GM19240 (cell line): ENCODE measurements around the gene NPEPL1.

Source experiments
- DNase-seq: peaks from one replicate; pipeline ENCODE4 v3.0.0; 2011; ENCODE audit warnings: low spot score; ENCODE audit not compliant: insufficient read length

The NPEPL1 gene

DNA sequence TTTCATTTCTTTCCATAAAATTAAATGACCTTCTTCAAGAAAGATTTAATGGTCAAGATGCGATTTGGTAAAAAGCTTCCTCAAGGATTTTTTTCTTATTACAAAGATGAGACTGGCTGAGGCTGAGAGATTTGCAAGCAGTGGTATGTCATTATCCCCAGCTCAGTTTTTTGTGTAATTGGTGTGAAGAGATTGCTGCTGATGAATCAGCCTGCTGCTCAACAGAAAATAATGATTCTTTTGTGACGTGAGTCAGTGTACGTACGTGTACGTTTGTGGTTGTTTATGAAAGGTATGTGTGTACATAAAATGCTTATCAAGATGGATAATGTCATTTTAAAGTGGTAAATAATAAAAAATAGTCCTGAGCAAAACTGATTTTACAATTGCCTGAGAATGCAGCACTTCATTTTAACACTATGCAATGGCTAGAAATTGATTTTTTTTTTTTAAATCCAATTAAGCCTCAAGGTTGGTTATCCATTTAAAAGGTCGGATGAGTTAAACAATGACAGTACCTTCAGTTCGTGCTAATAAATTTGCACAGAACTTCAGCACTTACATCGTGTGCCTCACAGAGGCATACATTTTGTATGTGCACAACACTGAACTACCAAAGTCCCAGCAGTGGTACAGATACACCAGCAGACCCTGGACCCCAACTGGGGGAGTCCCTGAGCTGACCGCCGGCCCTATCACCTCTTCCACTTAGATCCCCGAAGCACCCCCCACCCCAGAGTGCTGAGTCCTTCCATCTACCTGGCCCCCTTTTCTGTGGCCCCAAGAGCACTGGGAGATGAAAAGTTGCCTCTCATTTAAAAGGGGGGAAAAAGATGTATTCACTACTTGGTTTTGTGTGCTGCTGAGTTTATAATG lies 9.7 kb upstream of the NPEPL1 start:
- no peak for DNase-seq

DNA sequence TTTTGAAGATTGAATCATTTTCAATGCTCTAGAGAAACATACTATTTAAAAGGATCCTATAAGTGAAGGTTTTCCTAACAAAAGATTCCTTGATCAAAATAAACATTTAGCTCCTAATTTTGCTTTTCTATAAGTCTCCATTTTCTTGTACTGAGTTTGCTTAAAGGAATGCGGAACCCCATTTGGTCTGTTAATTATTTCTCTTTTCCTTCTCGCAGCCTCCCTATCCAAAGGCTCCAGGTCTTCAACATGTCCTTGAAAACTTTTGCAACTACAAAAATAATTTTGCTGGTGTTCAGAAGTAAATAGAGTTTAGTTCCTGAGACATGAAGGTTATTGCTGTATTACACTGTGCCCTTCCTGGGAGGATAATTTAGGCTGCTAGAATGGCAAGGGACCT lies 8.3 kb upstream of the NPEPL1 start:
- DNase-seq = no peak

DNA sequence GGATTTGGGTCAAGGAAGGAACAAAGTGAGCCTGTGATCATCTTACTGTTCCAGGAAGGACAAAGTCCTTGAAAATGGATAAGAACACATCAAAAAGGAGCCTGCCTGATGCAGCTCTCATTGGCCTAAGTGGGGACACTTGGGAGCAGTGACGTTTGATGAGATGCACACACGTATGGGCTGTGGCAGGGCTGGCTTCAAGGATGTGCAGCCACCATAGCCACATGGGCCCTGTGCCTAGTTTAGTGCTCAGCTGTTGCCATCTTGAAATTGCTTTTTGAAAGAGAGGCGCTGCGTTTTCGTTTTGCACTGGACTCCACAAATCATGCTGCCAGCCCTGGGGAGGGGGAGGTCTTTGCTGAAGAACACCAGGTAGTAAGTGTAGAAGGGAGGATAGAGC lies 6.6 kb upstream of the NPEPL1 start:
- DNase-seq = no peak

GRCh38 chr20:58688414-58688813 lies 4.2 kb upstream of the NPEPL1 start:
- DNase-seq = no peak

DNA sequence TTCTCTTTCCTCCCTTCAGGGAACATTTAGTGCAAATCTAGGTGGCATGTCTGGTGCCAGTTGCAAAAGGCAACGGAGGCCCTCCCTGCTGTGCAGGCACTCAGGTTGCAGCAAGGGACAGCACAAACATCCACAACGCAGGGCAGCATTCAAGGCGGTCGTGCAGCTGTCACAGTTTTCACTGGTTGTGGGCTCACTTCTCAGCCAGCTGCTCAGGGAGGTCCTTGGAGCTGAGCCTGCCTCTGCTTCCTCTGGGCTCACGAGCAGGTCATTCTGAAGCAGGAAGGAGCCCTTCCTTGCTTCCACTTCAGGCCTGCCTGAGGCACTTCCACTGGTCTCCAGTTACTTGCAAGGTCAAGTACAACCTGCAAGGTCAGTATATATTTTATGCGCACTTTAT lies 3.8 kb upstream of the NPEPL1 start:
- DNase-seq = no peak

DNA sequence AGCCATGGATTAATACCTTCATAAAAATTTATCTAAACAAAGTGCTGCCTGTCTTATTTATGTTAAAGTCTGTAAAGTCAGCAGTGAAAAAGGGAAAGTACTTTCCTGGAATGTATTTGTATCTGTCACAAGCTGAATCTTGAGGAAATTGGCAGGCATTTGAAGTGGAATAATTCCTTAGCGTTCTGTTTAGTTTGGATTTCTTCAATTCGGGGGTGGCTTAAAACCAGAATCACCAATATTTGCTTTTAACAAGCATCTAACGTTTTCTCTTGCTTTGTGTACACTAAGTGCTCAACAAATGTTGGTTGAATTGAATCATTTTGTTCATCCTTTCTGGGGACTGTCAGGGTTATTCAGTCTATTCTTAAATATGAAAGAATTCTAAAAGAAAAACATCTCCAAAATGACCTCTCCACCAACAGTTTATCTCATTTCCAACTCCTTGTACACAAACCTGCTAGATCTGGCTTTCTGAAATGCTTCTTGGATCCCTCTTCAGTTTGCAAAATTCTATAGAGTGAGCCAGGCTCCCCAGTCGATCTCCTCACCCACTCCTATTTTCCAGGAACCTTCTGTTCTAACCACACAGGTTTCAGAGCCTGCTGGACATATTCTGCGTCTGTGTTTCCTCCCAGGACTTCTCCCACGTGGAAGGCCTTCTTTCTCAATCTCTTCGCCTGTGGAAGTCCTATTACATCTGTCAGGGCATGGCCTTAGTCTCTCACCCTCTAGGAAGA lies 2.0 kb upstream of the NPEPL1 start:
- DNase-seq = no peak

DNA sequence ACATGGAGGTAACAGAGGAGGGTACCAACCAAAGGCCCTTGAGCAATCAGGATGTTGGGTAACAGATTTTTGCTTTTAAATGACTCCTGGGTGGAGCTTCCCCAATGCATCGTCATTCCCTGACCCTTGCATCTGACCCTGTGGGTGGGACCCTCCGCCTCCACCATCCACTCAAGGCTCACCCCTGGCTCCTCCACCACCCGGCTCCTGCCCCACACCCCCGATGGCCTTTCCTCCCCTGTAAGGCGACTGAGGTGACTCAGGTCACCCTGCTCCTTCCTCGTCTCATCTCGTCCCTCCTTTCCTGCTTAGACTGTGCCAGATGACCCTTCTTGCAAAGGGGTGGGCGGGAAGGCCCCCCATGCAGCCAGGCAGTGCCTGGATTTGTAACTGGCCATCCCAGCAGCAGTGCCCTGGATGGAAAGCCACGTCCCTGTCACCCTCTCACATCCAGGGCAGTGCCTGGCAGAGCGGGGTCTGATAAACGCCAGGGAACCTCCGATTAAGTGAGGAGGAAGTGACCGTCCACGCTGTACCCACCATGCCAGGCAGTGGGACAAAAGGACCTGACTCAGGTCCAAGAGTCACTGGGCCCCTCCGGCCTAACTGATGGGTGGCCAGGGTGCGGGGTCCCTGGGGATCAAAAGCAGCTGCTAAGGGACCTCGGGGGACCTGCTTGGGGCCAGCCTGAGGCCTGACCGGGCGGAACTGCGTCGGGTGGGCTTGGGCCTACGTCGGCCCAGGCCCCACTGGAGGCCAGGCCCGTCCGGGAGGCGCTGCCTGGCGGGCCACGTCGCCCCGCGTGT lies 624 bp upstream of the NPEPL1 start:
- no peak for DNase-seq

DNA sequence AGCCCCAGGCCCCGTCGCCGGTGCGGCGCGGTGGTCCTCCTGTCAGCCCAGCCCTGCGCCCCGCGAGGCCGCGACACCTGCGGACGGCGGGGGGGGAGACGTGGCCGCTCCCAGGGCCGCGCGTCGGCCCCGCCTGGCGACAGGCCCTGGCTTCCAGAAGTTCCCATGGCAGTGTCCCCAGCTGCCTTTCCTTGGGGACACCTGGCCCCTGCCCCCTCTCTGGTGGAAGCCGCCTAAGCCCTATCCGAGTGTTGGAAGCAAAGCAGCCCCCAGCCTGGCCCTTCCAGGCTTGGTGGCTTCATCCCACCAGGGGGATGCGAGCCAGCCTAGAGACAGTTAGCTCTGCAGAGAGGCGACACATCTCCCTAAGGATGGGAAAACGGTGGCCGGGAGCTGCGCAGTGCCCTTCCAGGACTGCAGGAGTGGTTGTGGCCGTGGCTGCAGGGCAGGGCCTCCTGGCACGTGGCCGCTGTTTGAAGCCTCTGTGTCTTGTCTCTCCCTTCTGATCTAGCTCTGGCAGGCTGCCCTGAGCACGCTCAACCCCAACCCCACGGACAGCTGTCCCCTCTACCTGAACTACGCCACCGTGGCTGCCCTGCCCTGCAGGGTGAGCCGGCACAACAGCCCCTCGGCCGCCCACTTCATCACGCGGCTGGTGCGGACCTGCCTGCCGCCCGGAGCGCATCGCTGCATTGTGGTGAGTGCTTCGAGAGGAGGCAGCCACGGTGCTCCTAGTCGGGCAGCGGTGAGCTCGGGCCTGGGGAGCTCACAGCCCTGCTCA lies 816 bp downstream of the NPEPL1 start:
- no peak for DNase-seq

- DNase-seq = no peak
These were observed 1.9 kb downstream of the NPEPL1 start for GRCh38 chr20:58694241-58695083.

DNA sequence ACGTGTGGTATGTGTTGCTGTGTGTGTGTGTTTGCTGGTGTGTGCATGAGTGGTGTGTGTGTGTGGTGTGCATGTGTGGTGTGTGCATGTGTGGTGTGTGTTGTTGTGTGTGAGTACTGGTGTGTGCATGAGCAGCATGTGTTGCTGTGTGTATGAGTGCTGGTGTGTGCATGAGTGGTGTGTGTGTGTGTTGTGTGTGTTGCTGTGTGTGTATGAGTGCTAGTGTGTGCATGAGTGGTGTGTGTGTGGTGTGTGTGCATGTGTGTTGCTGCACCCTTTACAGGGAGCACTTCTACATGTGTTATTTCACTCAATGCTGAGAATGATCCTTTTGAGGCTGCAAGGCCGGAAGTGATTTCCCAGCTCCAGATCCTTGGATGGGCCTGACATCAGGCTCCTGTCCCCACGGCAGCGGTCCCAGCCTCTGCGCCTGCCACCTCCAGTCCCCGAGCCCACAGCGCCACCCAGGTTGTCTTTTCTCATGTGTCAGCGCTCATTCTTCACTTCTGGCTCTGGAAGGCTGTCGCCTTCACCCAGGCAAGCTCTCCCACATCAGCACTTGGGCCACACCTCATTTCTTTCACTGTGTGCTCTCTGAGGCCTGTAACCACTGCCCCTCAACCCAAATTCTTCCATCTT lies 2.6 kb downstream of the NPEPL1 start:
- DNase-seq = no peak

DNA sequence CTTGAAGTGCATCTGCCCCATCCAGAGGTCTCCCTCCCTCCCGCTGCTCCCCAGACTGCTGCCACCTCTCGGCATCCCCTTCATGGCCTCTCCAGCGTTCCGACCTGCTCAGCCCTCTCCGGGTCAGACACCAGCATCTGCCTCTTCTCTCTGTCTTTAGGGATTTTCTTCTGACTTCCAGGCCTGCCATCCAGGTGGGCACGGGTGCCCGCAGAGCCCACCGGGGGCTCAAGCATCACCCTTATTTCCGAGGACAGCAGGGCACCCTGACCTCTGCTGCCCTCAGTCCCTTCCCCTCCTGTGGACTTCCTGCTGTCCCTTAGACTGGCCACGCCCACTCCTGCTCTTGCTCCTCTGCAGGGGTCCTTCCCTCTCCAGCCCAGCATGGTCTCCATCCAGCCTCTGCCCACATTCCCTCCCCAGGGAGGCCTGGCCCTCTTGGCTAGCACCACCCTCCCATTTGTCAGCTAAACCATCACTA lies 3.3 kb downstream of the NPEPL1 start:
- no peak for DNase-seq

- DNase-seq = no peak
These were observed 3.9 kb downstream of the NPEPL1 start for GRCh38 chr20:58696411-58696961.

GRCh38 chr20:58697201-58697866 lies 4.7 kb downstream of the NPEPL1 start:
- DNase-seq = no peak

GRCh38 chr20:58697867-58698703 lies 5.5 kb downstream of the NPEPL1 start:
- no peak for DNase-seq

- no peak for DNase-seq
These were observed 6.4 kb downstream of the NPEPL1 start for GRCh38 chr20:58698741-58699622.

DNA sequence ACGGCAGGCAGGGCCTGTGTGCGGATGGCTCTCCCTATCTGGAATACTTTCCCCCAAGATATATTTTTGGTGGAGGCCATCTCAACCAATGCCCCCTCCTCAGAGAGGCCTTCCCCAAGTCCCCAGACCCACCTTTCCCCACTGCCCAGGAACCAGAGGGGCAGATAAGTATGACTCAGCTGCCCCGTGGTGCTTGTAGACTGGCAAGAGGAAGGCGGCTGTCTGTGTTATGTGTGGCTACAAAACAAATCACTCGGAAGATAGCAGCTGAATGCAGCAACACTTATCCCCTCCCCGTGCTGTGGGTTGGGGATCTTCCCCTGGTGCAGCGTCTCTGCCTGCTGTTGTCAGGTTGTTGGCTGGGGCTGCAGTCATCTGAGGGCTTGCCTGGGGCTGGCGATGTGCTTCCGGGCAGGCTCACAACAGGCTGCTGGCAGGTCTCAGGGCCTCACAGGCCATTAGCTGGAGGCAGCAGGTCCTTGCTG lies 7.1 kb downstream of the NPEPL1 start:
- no peak for DNase-seq
